Esophagus squamous epithelium (tissue), 4 donors: ENCODE data around the gene KCND2.

ENCODE experiments used
- CTCF ChIP-seq, 6 experiments: fragments of 450-650 bp in 4 of 6; fragments of 200-600 bp in 2 of 6; sonication (generic) in 2 of 6; IDR thresholded peaks; one replicate each; pipeline ENCODE4 v1.5.1; 2016 to 2019; ENCODE audit warnings: antibody characterized with exemption in 6 of 6, mild to moderate bottlenecking in 4 of 6, moderate library complexity in 4 of 6
- POLR2A ChIP-seq, 4 donors: fragments of 450-650 bp; IDR thresholded peaks; one replicate each; pipeline ENCODE4 v1.6.1; 2017; ENCODE audit warnings: antibody characterized with exemption in 4 of 4, mild to moderate bottlenecking in 4 of 4, moderate library complexity in 3 of 4

- TF ChIP-seq CTCF (IDR thresholded peaks at IDR 0.05), result no peak
- TF ChIP-seq POLR2A (IDR thresholded peaks at IDR 0.05), result no peak
Observed at GRCh38 chr7:120475994-120476393, 203.0 kb downstream of the KCND2 start.
